ENCODE results near the gene MPRIP. TPM values are rescaled to one million over a fixed set of nuclear protein-coding genes. Genes with fewer than 3 reads are reported as not detected.

Gene MPRIP
- polyA plus RNA-seq, 1 donor from 2014 or later = 47.3 TPM

GRCh38 chr17:17159571-17159970 is 117.3 kb downstream of the MPRIP start:
- Histone ChIP-seq H3K36me3 (ENCODE audit: insufficient read depth, low read length) (no peaks in the 10 kb centered on the region), H3K27ac (ENCODE audit: low read length) (no peak overlapping the region), H3K27me3 (ENCODE audit: insufficient read depth, low read depth, low read length) (no peaks in the 10 kb centered on the region), H3K4me3 (ENCODE audit: low read length) (no peak overlapping the region), H3K9me3 (ENCODE audit: low read length) (no peaks in the 10 kb centered on the region), H2AFZ (ENCODE audit: low read depth, low read length) (no peak overlapping the region), H4K20me1 (ENCODE audit: insufficient read depth) (no peaks in the 10 kb centered on the region), H3K9ac (ENCODE audit: low read length) (no peak overlapping the region), H3K9me2 (ENCODE audit: insufficient read depth, low read length) (no peaks in the 10 kb centered on the region), H3F3A (ENCODE audit: insufficient read depth, low read length, poor library complexity, severe bottlenecking) (no peaks in the 10 kb centered on the region), H3K79me2 (replicated peaks; ENCODE audit: insufficient read depth, low read length) (no peaks in the 10 kb centered on the region), H3K4me2 (ENCODE audit: low read length) (no peak overlapping the region)
- TF ChIP-seq POLR2AphosphoS5 (IDR thresholded peaks at IDR 0.05) (no peak), TAF1 (IDR thresholded peaks at IDR 0.05; ENCODE audit: low read depth) (no peak), RAD21 (conservative IDR thresholded peaks at IDR 0.05) (no peak), CTCF (IDR thresholded peaks at IDR 0.05; ENCODE audit: poor library complexity, severe bottlenecking) (no peak), MXI1 (conservative IDR thresholded peaks at IDR 0.05; ENCODE audit: poor library complexity, severe bottlenecking) (no peak), EP300 (conservative IDR thresholded peaks at IDR 0.05; ENCODE audit: poor library complexity, severe bottlenecking) (no peak), EZH2 (IDR thresholded peaks at IDR 0.05; ENCODE audit: borderline replicate concordance, insufficient read depth, low read length, poor library complexity, severe bottlenecking) (no peak), SMC3 (conservative IDR thresholded peaks at IDR 0.05; ENCODE audit: poor library complexity) (no peak)
- TF ChIP-seq, protein P1, sequence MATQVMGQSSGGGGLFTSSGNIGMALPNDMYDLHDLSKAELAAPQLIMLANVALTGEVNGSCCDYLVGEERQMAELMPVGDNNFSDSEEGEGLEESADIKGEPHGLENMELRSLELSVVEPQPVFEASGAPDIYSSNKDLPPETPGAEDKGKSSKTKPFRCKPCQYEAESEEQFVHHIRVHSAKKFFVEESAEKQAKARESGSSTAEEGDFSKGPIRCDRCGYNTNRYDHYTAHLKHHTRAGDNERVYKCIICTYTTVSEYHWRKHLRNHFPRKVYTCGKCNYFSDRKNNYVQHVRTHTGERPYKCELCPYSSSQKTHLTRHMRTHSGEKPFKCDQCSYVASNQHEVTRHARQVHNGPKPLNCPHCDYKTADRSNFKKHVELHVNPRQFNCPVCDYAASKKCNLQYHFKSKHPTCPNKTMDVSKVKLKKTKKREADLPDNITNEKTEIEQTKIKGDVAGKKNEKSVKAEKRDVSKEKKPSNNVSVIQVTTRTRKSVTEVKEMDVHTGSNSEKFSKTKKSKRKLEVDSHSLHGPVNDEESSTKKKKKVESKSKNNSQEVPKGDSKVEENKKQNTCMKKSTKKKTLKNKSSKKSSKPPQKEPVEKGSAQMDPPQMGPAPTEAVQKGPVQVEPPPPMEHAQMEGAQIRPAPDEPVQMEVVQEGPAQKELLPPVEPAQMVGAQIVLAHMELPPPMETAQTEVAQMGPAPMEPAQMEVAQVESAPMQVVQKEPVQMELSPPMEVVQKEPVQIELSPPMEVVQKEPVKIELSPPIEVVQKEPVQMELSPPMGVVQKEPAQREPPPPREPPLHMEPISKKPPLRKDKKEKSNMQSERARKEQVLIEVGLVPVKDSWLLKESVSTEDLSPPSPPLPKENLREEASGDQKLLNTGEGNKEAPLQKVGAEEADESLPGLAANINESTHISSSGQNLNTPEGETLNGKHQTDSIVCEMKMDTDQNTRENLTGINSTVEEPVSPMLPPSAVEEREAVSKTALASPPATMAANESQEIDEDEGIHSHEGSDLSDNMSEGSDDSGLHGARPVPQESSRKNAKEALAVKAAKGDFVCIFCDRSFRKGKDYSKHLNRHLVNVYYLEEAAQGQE (IDR thresholded peaks at IDR 0.05; ENCODE audit: borderline replicate concordance) = no peak

DNA sequence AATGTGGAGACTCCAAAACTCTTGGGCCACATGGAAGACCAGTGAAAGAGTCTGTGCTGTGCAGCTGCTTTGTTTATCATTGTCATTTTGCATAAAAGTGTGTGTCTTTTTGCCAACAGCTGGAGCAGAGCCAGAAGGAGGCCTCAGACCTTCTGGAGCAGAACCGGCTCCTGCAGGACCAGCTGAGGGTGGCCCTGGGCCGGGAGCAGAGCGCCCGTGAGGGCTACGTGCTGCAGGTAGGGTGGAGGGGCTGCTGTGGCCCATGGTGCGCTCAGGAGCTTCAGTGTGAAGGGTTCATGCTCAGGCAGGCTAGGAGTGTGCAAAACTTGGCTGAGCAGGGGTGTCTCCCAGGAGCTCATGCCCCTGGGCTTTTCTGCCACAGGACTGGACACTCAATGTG is 118.9 kb downstream of the MPRIP start:
- Histone ChIP-seq H3K9me3 (ENCODE audit: low read length) (no peaks in the 10 kb centered on the region), H3F3A (ENCODE audit: insufficient read depth, low read length, poor library complexity, severe bottlenecking) (no peaks in the 10 kb centered on the region), H3K27ac (ENCODE audit: low read length) (no peak overlapping the region), H4K20me1 (ENCODE audit: insufficient read depth) (no peaks in the 10 kb centered on the region), H3K79me2 (replicated peaks; ENCODE audit: insufficient read depth, low read length) (no peaks in the 10 kb centered on the region), H3K27me3 (ENCODE audit: insufficient read depth, low read depth, low read length) (no peaks in the 10 kb centered on the region), H3K4me3 (ENCODE audit: low read length) (no peak overlapping the region), H2AFZ (ENCODE audit: low read depth, low read length) (no peak overlapping the region), H3K36me3 (ENCODE audit: insufficient read depth, low read length) (no peaks in the 10 kb centered on the region), H3K4me2 (ENCODE audit: low read length) (no peak overlapping the region), H3K9me2 (ENCODE audit: insufficient read depth, low read length) (no peaks in the 10 kb centered on the region), H3K9ac (ENCODE audit: low read length) (no peak overlapping the region)
- no peak for TF ChIP-seq SMC3 (conservative IDR thresholded peaks at IDR 0.05; ENCODE audit: poor library complexity)
- TF ChIP-seq EZH2 (IDR thresholded peaks at IDR 0.05; ENCODE audit: borderline replicate concordance, insufficient read depth, low read length, poor library complexity, severe bottlenecking) = no peak
- TF ChIP-seq CTCF (IDR thresholded peaks at IDR 0.05; ENCODE audit: poor library complexity, severe bottlenecking) = no peak
- TF ChIP-seq, protein P1 (IDR thresholded peaks at IDR 0.05; ENCODE audit: borderline replicate concordance) = no peak
- TF ChIP-seq POLR2AphosphoS5 (IDR thresholded peaks at IDR 0.05) = no peak
- no peak for TF ChIP-seq RAD21 (conservative IDR thresholded peaks at IDR 0.05)
- no peak for TF ChIP-seq EP300 (conservative IDR thresholded peaks at IDR 0.05; ENCODE audit: poor library complexity, severe bottlenecking)
- no peak for TF ChIP-seq MXI1 (conservative IDR thresholded peaks at IDR 0.05; ENCODE audit: poor library complexity, severe bottlenecking)
- TF ChIP-seq TAF1 (IDR thresholded peaks at IDR 0.05; ENCODE audit: low read depth) = no peak
